ENCODE results near the gene DHRS3. TPM values are rescaled to one million over a fixed set of nuclear protein-coding genes. Genes with fewer than 3 reads are reported as not detected.
A peak's percentile ranks its signal among the peaks of the same experiment; 100 is the strongest.

The DHRS3 gene
- total RNA-seq, 1 experiment from 2014 or later, result 37.7 TPM

- Mint-ChIP-seq H3K36me3 (peaks cover 25% of the 10 kb centered on the region), H3K4me1 (peaks cover 44% of the 10 kb centered on the region), H3K9me3 (peaks cover 10% of the 10 kb centered on the region), H3K27me3 (ENCODE audit: low read depth) (no peaks in the 10 kb centered on the region; the same call in 1 of the 2 replicates), H3K4me3 (no peak overlapping the region), H3K27ac (no peak overlapping the region)
- TF ChIP-seq JUN (CRISPR knock-in tag; IDR thresholded peaks at IDR 0.05), result no peak
- TF ChIP-seq TEAD1 (CRISPR knock-in tag; IDR thresholded peaks at IDR 0.05), result no peak
- TF ChIP-seq ZNF425 (CRISPR knock-in tag; conservative IDR thresholded peaks at IDR 0.05), result no peak
- no peak for TF ChIP-seq MXD4 (CRISPR knock-in tag; IDR thresholded peaks at IDR 0.05; ENCODE audit: borderline replicate concordance)
- TF ChIP-seq CTCF (IDR thresholded peaks at IDR 0.05), result no peak
- no peak for TF ChIP-seq KAT7 (CRISPR knock-in tag; IDR thresholded peaks at IDR 0.05; ENCODE audit: borderline replicate concordance)
- TF ChIP-seq IRF2 (CRISPR knock-in tag; IDR thresholded peaks at IDR 0.05; ENCODE audit: borderline replicate concordance, low read depth), result no peak
- ATAC-seq (no peak), DNase-seq (ENCODE audit: low spot score) (no peak)
- ChIA-PET POLR2A (no interaction called here), CTCF (interaction anchor here (5.9 kb wide), 1 partner anchor 13 kb away, joined by 107 read pairs; the partner anchor contains the start of gene DHRS3)
Measured at GRCh38 chr1:12604986-12605385, 13.0 kb downstream of the DHRS3 start.

- H3K27me3 Mint-ChIP-seq (ENCODE audit: low read depth), result no peaks in the 10 kb centered on the region; the same call in 1 of the 2 replicates
- CTCF ChIA-PET, result interaction anchor here (1.0 to 5.9 kb wide), 2 partner anchors 14 to 55 kb away, joined by 3 to 107 read pairs; partner anchors contain the start of gene DHRS3
- ATAC-seq (peak; percentile 21), DNase-seq (ENCODE audit: low spot score) (no peak)
- peaks cover 24% of the 10 kb centered on the region for H3K36me3 Mint-ChIP-seq
- H3K27ac Mint-ChIP-seq, result no peak overlapping the region
- POLR2A ChIA-PET, result no interaction called here
- TF ChIP-seq TP53 (CRISPR knock-in tag; IDR thresholded peaks at IDR 0.05) (no peak), MLX (CRISPR knock-in tag; IDR thresholded peaks at IDR 0.05) (no peak), GABPB1 (CRISPR knock-in tag; IDR thresholded peaks at IDR 0.05) (peak; percentile 85), ELF4 (CRISPR knock-in tag; IDR thresholded peaks at IDR 0.05; ENCODE audit: low read depth) (no peak), SP1 (CRISPR knock-in tag; conservative IDR thresholded peaks at IDR 0.05) (no peak), TCF7 (CRISPR knock-in tag; IDR thresholded peaks at IDR 0.05; ENCODE audit: low read depth) (no peak), RELA (CRISPR knock-in tag; IDR thresholded peaks at IDR 0.05; ENCODE audit: borderline replicate concordance) (no peak), CDX4 (CRISPR knock-in tag; IDR thresholded peaks at IDR 0.05; ENCODE audit: borderline replicate concordance) (no peak), USF2 (CRISPR knock-in tag; IDR thresholded peaks at IDR 0.05) (no peak)
- no peak overlapping the region for H3K4me3 Mint-ChIP-seq
- peaks cover 50% of the 10 kb centered on the region for H3K4me1 Mint-ChIP-seq
- H3K9me3 Mint-ChIP-seq, result peaks cover 10% of the 10 kb centered on the region
Measured at GRCh38 chr1:12604114-12604874, 13.7 kb downstream of the DHRS3 start.

Data from WTC11 (cell line).